ENCODE measurements around the gene MINDY4B. TPM values are rescaled to one million over a fixed set of nuclear protein-coding genes. Genes with fewer than 3 reads are reported as not detected.
"Not testable (repeated sequence)": the region's sequence is repeated elsewhere in the genome, so short reads cannot be mapped to it uniquely, and the experiment has no call there.

The MINDY4B gene
- total and polyA plus RNA-seq, 12 donors, result 0.19 to 0.60 TPM; not detected in 10

- Histone ChIP-seq H3K4me1 (peaks cover 0 to 6% (median 0%) of the 10 kb centered on the region in 9 donors), H3K27ac (no peak overlapping the region), H3K9me3 (no peaks in the 10 kb centered on the region), H3K27me3 (no peaks in the 10 kb centered on the region), H3K36me3 (no peaks in the 10 kb centered on the region), H3K4me3 (no peak overlapping the region)
- no peak for TF ChIP-seq CTCF (IDR thresholded peaks at IDR 0.05)
- 86 to 88% methylated on average over 2 of the region's 2 CpGs for WGBS, 2 donors
- ATAC-seq (no peak), DNase-seq (no peak)
- intact Hi-C loops (cut with DNase I), result loop anchor here in 7 of 10 donors (2.0 to 10.0 kb wide), 7 partner anchors 70 to 283 kb away; no protein-coding TSS in a partner anchor
Observed at GRCh38 chr3:150861851-150862250, 43.4 kb downstream of the MINDY4B start.

GRCh38 chr3:150857936-150858335, 47.3 kb downstream of the MINDY4B start:
- H3K4me1 ChIP-seq; ATAC-seq; H3K36me3 ChIP-seq; H3K4me3 ChIP-seq; H3K9me3 ChIP-seq; H3K27ac ChIP-seq; DNase-seq; intact Hi-C loops (cut with DNase I); H3K27me3 ChIP-seq: not testable (repeated sequence)
- 91 to 93% methylated on average over 8 of the region's 8 CpGs for WGBS, 2 donors

DNA sequence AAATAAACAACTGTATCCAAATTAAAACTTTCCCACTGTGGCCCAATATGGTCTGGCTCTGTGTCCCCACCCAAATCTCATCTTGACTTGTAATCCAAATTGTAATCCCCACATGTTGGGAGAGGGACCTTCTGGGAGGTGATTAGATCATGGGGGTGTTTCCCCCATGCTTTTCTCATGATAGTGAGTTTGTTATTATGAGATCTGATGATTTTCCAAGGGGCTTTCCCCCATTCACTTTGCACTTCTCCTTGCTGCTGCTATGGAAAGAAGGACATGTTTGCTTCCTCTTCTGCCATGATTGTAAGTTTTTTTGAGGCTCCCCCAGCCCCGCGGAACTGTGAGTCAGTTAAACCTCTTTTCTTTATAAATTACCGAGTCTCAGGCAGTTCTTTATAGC, 55.0 kb downstream of the MINDY4B start:
- Histone ChIP-seq H3K27me3 (no peaks in the 10 kb centered on the region), H3K4me3 (no peak overlapping the region), H3K4me1 (no peaks in the 10 kb centered on the region), H3K9me3 (peaks cover 0 to 20% (median 4%) of the 10 kb centered on the region in 11 donors), H3K36me3 (no peaks in the 10 kb centered on the region), H3K27ac (no peak overlapping the region)
- intact Hi-C loops (cut with DNase I), result no loop called here
- ATAC-seq (no peak), DNase-seq (no peak)
- WGBS, 2 donors, result 72 to 91% methylated on average over 3 of the region's 3 CpGs
- no peak for TF ChIP-seq CTCF (IDR thresholded peaks at IDR 0.05)

GRCh38 chr3:150848864-150849263, 56.4 kb downstream of the MINDY4B start:
- intact Hi-C loops (cut with DNase I), result no loop called here
- Histone ChIP-seq H3K9me3 (peaks cover 0 to 20% (median 4%) of the 10 kb centered on the region in 11 donors), H3K36me3 (no peaks in the 10 kb centered on the region), H3K27me3 (no peaks in the 10 kb centered on the region), H3K4me3 (no peak overlapping the region), H3K4me1 (no peaks in the 10 kb centered on the region), H3K27ac (no peak overlapping the region)
- DNase-seq (no peak), ATAC-seq (no peak)
- TF ChIP-seq CTCF (IDR thresholded peaks at IDR 0.05), result no peak
- 64% methylated on average over 1 of the region's 1 CpG for WGBS, 2 donors

- Histone ChIP-seq H3K27me3 (peaks cover 0 to 6% (median 0%) of the 10 kb centered on the region in 7 donors), H3K9me3 (peaks cover 0 to 20% (median 4%) of the 10 kb centered on the region in 11 donors), H3K27ac (no peak overlapping the region), H3K4me1 (no peaks in the 10 kb centered on the region), H3K36me3 (no peaks in the 10 kb centered on the region), H3K4me3 (no peak overlapping the region)
- ATAC-seq, result no peak
- intact Hi-C loops (cut with DNase I), result no loop called here
- DNase-seq, result no peak
- 97% methylated on average over 1 of the region's 1 CpG for WGBS, 2 donors
- TF ChIP-seq CTCF (IDR thresholded peaks at IDR 0.05), result no peak
Observed at GRCh38 chr3:150847433-150847832, 57.8 kb downstream of the MINDY4B start.

Measured in heart right ventricle (tissue), 16 donors.